Gastroesophageal sphincter (tissue), 4 donors: ENCODE results near the gene GJA4. TPM values are rescaled to one million over a fixed set of nuclear protein-coding genes. Genes with fewer than 3 reads are reported as not detected.
"Not testable (repeated sequence)": the region's sequence is repeated elsewhere in the genome, so short reads cannot be mapped to it uniquely, and the experiment has no call there.

Experiments used
- ATAC-seq: fragments of 150-250 bp; one replicate; pipeline ENCODE4 v1.9.1; 2016; ENCODE audit warnings: mild to moderate bottlenecking, moderate library complexity
- H3K27ac ChIP-seq, 4 donors: fragments of 200-600 bp; sonication (generic) in 3 of 4; 1 replicate in 3 of 4; 2 replicates in 1 of 4; pipeline ENCODE4 v1.5.1; 2016 to 2019
- H3K27me3 ChIP-seq: fragments of 200-600 bp; sonication (generic); one replicate; pipeline ENCODE4 v1.5.1; 2019
- H3K36me3 ChIP-seq, 2 donors: fragments of 200-600 bp; sonication (generic); one replicate each; pipeline ENCODE4 v1.5.1; 2019; ENCODE audit warnings: control low read depth in 1 of 2
- H3K4me1 ChIP-seq, 3 donors: fragments of 200-600 bp; sonication (generic); 1 replicate in 2 of 3; 2 replicates in 1 of 3; pipeline ENCODE4 v1.5.1; 2016 to 2019; ENCODE audit warnings: control low read depth in 2 of 3
- H3K4me3 ChIP-seq, 2 donors: fragments of 200-600 bp; sonication (generic); one replicate each; pipeline ENCODE4 v1.5.1; 2019; ENCODE audit warnings: mild to moderate bottlenecking in 1 of 2, moderate library complexity in 1 of 2
- H3K9me3 ChIP-seq, 3 donors: fragments of 200-600 bp; sonication (generic); one replicate each; pipeline ENCODE4 v1.5.1; 2017 to 2019; ENCODE audit warnings: control low read depth in 2 of 3
- EP300 ChIP-seq: sonication (generic); formaldehyde crosslinking; IDR thresholded peaks from one replicate; pipeline ENCODE4 v1.6.1; 2017; ENCODE audit warnings: antibody characterized with exemption, mild to moderate bottlenecking
- POLR2A ChIP-seq, 2 donors: fragments of 450-650 bp; IDR thresholded peaks; one replicate each; pipeline ENCODE4 v1.6.1; 2017; ENCODE audit warnings: antibody characterized with exemption in 2 of 2, mild to moderate bottlenecking in 2 of 2, moderate library complexity in 1 of 2
- POLR2AphosphoS5 ChIP-seq: sonication (generic); formaldehyde crosslinking; IDR thresholded peaks from one replicate; pipeline ENCODE4 v1.6.1; 2017; ENCODE audit warnings: antibody characterized with exemption
- WGBS, 2 donors: methylation state at CpG; one replicate each; pipeline ENCODE4 v1.1.5; 2018; ENCODE audit warnings: low coverage in 1 of 2; 5-methylcytosine and 5-hydroxymethylcytosine counted together
- total RNA-seq, 4 donors: library from RNA; depleted of rRNA; stranded (reverse); fragments of >200 nt; gene quantifications; one replicate each; pipeline ENCODE4 v1.1.0, GENCODE V29; 2016
- TF ChIP-seq, protein P1 (sequence below), 4 experiments: fragments of 200-600 bp in 2 of 4; fragments of 450-650 bp in 2 of 4; sonication (generic) in 1 of 4; IDR thresholded peaks; one replicate each; pipeline ENCODE4 v1.5.1; 2017 to 2019; ENCODE audit warnings: antibody characterized with exemption in 4 of 4, mild to moderate bottlenecking in 2 of 4, moderate library complexity in 2 of 4

The GJA4 gene
- total RNA-seq, 4 donors from 2014 or later, result 8.6 to 27.0 (median 18.4) TPM

- H3K9me3 ChIP-seq, result no peaks in the 10 kb centered on the region
- H3K27me3 ChIP-seq, result no peaks in the 10 kb centered on the region
- TF ChIP-seq POLR2AphosphoS5, result no peak
- TF ChIP-seq, protein P1, sequence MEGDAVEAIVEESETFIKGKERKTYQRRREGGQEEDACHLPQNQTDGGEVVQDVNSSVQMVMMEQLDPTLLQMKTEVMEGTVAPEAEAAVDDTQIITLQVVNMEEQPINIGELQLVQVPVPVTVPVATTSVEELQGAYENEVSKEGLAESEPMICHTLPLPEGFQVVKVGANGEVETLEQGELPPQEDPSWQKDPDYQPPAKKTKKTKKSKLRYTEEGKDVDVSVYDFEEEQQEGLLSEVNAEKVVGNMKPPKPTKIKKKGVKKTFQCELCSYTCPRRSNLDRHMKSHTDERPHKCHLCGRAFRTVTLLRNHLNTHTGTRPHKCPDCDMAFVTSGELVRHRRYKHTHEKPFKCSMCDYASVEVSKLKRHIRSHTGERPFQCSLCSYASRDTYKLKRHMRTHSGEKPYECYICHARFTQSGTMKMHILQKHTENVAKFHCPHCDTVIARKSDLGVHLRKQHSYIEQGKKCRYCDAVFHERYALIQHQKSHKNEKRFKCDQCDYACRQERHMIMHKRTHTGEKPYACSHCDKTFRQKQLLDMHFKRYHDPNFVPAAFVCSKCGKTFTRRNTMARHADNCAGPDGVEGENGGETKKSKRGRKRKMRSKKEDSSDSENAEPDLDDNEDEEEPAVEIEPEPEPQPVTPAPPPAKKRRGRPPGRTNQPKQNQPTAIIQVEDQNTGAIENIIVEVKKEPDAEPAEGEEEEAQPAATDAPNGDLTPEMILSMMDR (IDR thresholded peaks at IDR 0.05), result no peak
- TF ChIP-seq POLR2A (IDR thresholded peaks at IDR 0.05), result no peak
- TF ChIP-seq EP300, result no peak
- no peaks in the 10 kb centered on the region for H3K36me3 ChIP-seq
- H3K27ac ChIP-seq, result no peak overlapping the region
- peaks cover 0 to 4% (median 0%) of the 10 kb centered on the region in 3 donors for H3K4me1 ChIP-seq
- H3K4me3 ChIP-seq, result no peak overlapping the region
- WGBS, 2 donors, result 76 to 81% methylated on average over 3 of the region's 3 CpGs
- ATAC-seq, result no peak
These were observed 24.0 kb downstream of the GJA4 start for GRCh38 chr1:34816778-34817177.

GRCh38 chr1:34818862-34819261, 26.1 kb downstream of the GJA4 start:
- H3K36me3 ChIP-seq, H3K4me3 ChIP-seq, H3K27me3 ChIP-seq, ATAC-seq, H3K27ac ChIP-seq, H3K9me3 ChIP-seq, H3K4me1 ChIP-seq: not testable (repeated sequence)
- 88 to 100% methylated on average over 1 of the region's 2 CpGs for WGBS, 2 donors

- no peaks in the 10 kb centered on the region for H3K27me3 ChIP-seq
- H3K9me3 ChIP-seq, result no peaks in the 10 kb centered on the region
- WGBS, 2 donors, result 79 to 89% methylated on average over 3 of the region's 3 CpGs
- no peak for TF ChIP-seq EP300
- TF ChIP-seq POLR2A (IDR thresholded peaks at IDR 0.05), result no peak
- TF ChIP-seq POLR2AphosphoS5, result no peak
- TF ChIP-seq, protein P1 (IDR thresholded peaks at IDR 0.05), result no peak
- no peaks in the 10 kb centered on the region for H3K4me1 ChIP-seq
- no peak overlapping the region for H3K27ac ChIP-seq
- no peak for ATAC-seq
- no peak overlapping the region for H3K4me3 ChIP-seq
- no peaks in the 10 kb centered on the region for H3K36me3 ChIP-seq
These were observed 29.4 kb downstream of the GJA4 start for GRCh38 chr1:34822202-34822601.

DNA sequence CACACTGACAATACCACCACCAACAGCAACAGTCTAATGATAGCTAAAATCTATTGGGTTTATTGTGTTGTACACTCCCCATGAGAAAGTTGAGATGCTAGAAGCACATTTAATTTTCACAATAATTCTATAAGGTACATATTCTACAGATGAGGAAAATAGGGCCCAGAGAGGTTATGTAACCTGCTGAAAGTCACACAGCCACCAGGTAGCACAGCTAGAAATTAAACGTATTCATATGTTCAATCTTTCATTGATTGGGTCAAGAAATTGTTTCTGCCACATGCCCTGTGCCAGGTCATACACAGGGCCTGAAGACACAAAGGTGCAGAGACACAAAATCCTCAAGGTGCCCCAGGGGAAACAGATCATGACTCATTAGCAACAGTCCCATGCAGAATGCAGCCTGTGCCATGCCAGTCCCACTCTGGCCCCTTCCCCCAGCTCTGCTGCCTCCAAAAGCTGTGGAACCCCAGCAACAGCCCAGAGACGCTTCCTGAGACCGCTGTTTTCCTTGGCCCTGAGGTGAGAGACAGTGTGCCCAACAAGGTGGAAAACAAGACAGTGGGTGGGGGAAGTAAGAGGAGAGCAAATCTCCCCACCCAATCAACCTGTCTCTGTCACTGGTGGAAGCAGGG, 32.1 kb downstream of the GJA4 start:
- 79 to 100% methylated on average over 1 to 3 of the region's 3 CpGs for WGBS, 2 donors
- TF ChIP-seq POLR2AphosphoS5, result no peak
- TF ChIP-seq, protein P1 (IDR thresholded peaks at IDR 0.05), result no peak
- TF ChIP-seq POLR2A (IDR thresholded peaks at IDR 0.05), result no peak
- TF ChIP-seq EP300, result no peak

GRCh38 chr1:34825455-34826091, 32.8 kb downstream of the GJA4 start:
- Histone ChIP-seq H3K36me3 (no peaks in the 10 kb centered on the region), H3K9me3 (no peaks in the 10 kb centered on the region), H3K27me3 (no peaks in the 10 kb centered on the region), H3K4me1 (no peaks in the 10 kb centered on the region), H3K4me3 (no peak overlapping the region), H3K27ac (no peak overlapping the region)
- 100% methylated on average over 1 of the region's 11 CpGs; no CpG with 5 or more reads in 1 of the 2 donors for WGBS, 2 donors
- TF ChIP-seq, protein P1 (IDR thresholded peaks at IDR 0.05), result no peak
- TF ChIP-seq POLR2A (IDR thresholded peaks at IDR 0.05), result no peak
- no peak for TF ChIP-seq POLR2AphosphoS5
- no peak for TF ChIP-seq EP300
- peak; percentile 66 for ATAC-seq

More for the DNA sequence above, 32.1 kb downstream of the GJA4 start:
- Histone ChIP-seq H3K9me3 (no peaks in the 10 kb centered on the region), H3K27me3 (no peaks in the 10 kb centered on the region), H3K4me1 (no peaks in the 10 kb centered on the region), H3K36me3 (no peaks in the 10 kb centered on the region), H3K27ac (no peak overlapping the region), H3K4me3 (no peak overlapping the region)
- no peak for ATAC-seq
